Measurements from ENCODE around the gene MBOAT2.

DNA sequence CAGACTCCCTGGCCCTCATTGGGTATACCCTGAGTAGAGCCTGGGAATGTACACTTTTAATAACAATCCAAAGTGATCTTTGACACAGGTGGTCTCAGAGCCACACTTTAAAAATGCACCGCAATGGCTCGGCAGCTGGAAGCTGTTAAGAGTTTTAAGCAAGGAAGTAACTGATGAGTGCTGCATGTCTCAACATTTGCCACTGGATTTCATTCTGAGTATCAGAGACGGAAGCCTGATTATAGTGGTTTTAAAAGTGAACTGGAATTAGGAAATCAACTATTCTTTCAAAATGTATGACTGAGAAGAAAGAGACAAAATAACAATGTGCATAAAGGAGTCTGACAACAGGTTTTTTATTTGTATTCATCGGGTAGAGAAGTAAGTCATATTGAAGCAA, 7.5 kb downstream of the MBOAT2 start:
- no peak for TF ChIP-seq POLR2A (IDR thresholded peaks at IDR 0.05)
- TF ChIP-seq, protein P1, sequence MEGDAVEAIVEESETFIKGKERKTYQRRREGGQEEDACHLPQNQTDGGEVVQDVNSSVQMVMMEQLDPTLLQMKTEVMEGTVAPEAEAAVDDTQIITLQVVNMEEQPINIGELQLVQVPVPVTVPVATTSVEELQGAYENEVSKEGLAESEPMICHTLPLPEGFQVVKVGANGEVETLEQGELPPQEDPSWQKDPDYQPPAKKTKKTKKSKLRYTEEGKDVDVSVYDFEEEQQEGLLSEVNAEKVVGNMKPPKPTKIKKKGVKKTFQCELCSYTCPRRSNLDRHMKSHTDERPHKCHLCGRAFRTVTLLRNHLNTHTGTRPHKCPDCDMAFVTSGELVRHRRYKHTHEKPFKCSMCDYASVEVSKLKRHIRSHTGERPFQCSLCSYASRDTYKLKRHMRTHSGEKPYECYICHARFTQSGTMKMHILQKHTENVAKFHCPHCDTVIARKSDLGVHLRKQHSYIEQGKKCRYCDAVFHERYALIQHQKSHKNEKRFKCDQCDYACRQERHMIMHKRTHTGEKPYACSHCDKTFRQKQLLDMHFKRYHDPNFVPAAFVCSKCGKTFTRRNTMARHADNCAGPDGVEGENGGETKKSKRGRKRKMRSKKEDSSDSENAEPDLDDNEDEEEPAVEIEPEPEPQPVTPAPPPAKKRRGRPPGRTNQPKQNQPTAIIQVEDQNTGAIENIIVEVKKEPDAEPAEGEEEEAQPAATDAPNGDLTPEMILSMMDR (IDR thresholded peaks at IDR 0.05): no peak
